Renal cortex interstitium (tissue), 11 donors: ENCODE data around the gene LY86. TPM values are rescaled to one million over a fixed set of nuclear protein-coding genes. Genes with fewer than 3 reads are reported as not detected.

Experiments used
- DNase-seq, 11 donors: peaks; one replicate each; pipeline ENCODE4 v3.0.0-alpha.2; 2013; ENCODE audit warnings: low read depth in 9 of 11, low spot score in 4 of 11; ENCODE audit errors: extremely low read depth in 1 of 11
- polyA plus RNA-seq, 3 donors: library from polyadenylated mRNA; unstranded; fragments of 120-200 nt; gene quantifications; one replicate each; pipeline ENCODE4 v1.2.1, GENCODE V29; 2013; ENCODE audit not compliant: insufficient read length in 3 of 3

LY86 gene
- polyA plus RNA-seq, 3 donors, result 2.1 to 2.4 (median 2.4) TPM

- peak in 1 of 11 donors; percentile 19 for DNase-seq
These were observed 23.0 kb upstream of the LY86 start for GRCh38 chr6:6565488-6565887.

- no peak for DNase-seq
These were observed 21.8 kb upstream of the LY86 start for GRCh38 chr6:6566766-6567165.

- no peak for DNase-seq
These were observed 19.3 kb upstream of the LY86 start for GRCh38 chr6:6569096-6569810.

GRCh38 chr6:6569811-6570164 lies 18.7 kb upstream of the LY86 start:
- no peak for DNase-seq

- no peak for DNase-seq
These were observed 17.4 kb upstream of the LY86 start for GRCh38 chr6:6570929-6571671.

GRCh38 chr6:6575143-6575542 lies 13.4 kb upstream of the LY86 start:
- DNase-seq, result no peak

- DNase-seq, result no peak
These were observed 10.8 kb upstream of the LY86 start for GRCh38 chr6:6577735-6578134.

- no peak for DNase-seq
These were observed 9.2 kb upstream of the LY86 start for GRCh38 chr6:6579281-6579680.

GRCh38 chr6:6580225-6580856 lies 8.2 kb upstream of the LY86 start:
- DNase-seq, result no peak

GRCh38 chr6:6581054-6581453 lies 7.5 kb upstream of the LY86 start:
- DNase-seq, result no peak

- DNase-seq, result no peak
These were observed 6.4 kb upstream of the LY86 start for GRCh38 chr6:6582131-6582530.

GRCh38 chr6:6583836-6584235 lies 4.7 kb upstream of the LY86 start:
- no peak for DNase-seq

GRCh38 chr6:6584310-6585002 lies 4.1 kb upstream of the LY86 start:
- DNase-seq, result no peak

- no peak for DNase-seq
These were observed 3.6 kb upstream of the LY86 start for GRCh38 chr6:6585003-6585311.

GRCh38 chr6:6586167-6586566 lies 2.4 kb upstream of the LY86 start:
- no peak for DNase-seq

GRCh38 chr6:6586671-6587526 lies 1.6 kb upstream of the LY86 start:
- no peak for DNase-seq

- DNase-seq, result no peak
These were observed 840 bp upstream of the LY86 start for GRCh38 chr6:6587696-6588063.

GRCh38 chr6:6588924-6589709 lies 597 bp downstream of the LY86 start:
- DNase-seq, result no peak
